Activated naive CD8-positive, alpha-beta T cell treated with anti-CD3 and anti-CD28 coated beads, Interleukin-2, amount 50 U/mL, for 16 hours (primary cell): ENCODE results near the gene SLC6A5.
"Not testable (repeated sequence)": the region's sequence is repeated elsewhere in the genome, so short reads cannot be mapped to it uniquely, and the experiment has no call there.

Experiments
- DNase-seq: peaks from one replicate; pipeline ENCODE4 v3.0.0-alpha.2; 2020; ENCODE audit warnings: low read depth, low spot score

The SLC6A5 gene

DNA sequence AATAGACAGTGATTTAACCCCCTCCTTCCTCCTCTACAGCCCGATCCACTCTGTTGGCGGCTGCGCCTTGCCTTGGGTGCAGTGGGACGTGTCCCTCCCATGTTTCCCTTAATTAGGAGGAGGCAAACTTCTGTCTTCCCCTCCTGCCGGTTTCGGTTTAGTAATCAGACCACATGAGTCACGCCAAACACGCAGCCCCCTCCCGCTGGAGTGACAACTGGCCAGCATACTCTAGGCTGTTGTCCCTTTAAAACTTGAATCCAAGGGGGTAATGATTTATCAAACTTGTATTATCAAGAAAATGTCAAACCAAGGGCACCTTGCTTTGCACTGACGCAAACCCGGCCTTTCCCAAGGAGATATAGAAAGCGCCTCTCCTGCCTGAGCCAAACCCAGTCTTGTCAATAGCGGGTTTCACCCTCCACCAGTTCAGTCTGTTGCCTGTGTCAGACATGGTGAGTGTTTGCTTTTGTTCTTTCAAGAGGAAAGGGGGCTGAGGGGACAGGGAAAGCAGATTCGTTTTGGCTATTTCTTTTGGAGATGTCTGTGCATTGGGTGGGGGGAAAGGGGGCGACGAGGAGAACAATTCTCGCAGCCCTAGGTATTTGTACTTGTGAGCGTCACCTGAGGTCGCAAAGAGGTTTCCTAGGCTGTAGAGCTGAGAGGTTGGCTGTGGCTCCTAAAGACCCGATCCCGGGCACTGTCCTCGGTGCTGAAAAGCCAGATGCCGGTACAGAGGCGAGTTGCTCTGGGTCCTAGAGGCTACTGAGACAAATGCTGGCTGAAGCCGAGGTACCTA is at the start of gene SLC6A5:
SLC6A5 (plus strand) TSS at position 388 of the 799 bp plus-strand sequence; CDS start at position 453, 65 bp downstream.
- no peak for DNase-seq

DNA sequence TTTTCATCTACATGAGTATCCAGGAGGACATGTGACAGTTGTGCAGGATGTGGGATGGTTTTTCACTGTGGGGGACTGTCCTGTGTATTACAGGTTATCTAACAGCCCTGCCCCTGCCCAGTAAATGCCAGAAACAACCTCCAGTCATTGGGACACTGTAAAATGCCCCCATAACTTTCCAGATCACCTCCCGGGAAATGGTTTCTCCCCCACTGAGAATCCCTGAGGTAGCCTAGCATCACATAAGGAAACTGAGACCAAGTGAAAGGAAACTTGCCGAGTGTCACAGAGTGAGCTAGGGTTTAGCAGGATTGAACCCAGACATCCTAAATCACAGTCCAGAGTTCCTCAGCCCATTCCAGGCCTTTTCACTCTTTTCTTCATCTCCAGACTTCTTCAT is 48.3 kb upstream of the SLC6A5 start:
- no peak for DNase-seq

DNA sequence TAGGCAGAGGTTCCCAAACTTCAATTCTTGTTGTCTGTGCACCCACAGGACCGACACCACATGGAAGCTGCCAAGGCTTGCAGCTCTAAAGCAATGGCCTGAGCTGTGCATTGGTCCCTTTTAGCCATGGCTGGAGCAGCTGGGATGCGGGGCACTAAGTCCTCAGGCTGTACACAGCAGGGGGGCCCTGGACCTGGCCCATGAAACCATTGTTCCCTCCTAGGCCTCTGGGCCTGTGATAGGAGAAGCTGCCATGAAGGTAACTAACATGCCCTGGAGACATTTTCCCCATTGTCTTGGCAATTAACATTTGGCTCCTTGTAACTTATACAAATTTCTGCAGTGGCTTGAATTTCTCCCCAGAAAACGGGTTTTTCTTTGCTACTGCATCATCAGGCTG is 43.6 kb upstream of the SLC6A5 start:
- DNase-seq, result no peak

DNA sequence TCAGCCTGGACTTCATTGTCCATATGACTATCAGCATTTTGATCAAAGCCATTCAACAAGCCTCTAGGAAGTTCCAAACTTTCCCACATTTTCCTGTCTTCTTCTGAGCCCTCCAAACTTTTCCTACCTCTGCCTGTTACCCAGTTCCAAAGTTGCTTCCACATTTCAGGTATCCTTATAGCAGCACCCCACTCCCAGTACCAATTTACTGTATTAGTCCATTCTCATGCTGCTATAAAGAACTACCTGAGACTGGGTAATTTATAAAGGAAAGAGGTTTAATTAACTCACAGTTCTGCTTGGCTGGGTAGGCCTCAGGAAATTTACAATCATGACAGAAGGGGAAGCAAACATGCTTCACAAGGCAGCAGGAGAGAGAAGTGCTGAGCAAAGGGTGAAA is 43.0 kb upstream of the SLC6A5 start:
- not testable (repeated sequence) for DNase-seq

DNA sequence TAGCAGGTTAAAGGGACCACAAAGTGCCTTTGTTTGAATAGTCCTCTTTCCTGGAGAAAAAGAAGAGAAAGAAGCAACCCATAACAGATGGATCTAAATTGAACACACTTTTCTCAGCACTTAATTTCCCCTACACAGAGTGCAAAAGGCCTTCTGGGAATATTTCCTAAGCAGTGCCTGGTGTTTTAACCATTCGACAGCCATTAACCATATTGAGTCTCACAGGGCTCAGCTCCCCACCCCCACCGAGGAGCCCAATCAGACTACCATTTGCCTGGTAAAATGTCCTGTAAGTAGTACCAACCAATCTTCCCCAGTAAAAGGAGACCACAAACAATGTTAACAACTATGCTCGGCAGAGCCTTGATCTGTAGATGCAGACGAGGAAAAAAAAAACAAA is 40.7 kb upstream of the SLC6A5 start:
- DNase-seq, result no peak

DNA sequence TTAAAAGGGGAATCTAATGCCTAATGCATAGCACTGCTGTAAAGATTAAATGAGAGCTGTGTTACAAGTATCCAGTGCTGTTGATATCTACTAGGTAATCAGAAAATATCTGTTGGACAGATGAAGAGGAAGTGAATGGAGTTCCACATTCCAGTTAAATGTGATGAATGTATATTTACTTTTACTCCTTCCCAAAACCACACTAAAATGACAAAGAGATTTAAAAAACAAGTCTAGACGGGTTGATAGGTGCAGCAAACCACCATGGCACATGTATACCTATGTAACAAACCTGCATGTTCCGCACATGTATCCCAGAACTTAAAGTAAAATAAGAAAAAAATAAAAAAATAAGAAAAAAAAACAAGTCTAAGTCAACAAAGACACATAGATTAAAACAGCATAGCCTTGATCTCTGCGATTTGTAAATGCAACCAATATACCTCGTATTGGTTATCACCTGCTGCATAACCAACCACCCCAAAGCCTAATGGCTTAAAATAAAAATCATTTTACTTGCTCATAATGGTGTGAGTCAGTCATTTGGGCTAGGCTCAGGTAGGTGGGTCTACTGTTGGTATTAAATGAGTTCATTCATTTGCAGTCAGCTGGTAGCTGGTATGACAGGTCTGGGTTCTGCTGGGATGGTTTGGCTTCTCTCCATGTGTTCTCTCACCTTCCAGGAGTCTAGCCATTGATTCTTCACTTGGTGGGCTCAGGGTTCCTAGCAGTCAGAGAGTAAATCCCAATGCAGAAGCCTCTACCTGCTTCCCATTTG is 39.7 kb upstream of the SLC6A5 start:
- no peak for DNase-seq

DNA sequence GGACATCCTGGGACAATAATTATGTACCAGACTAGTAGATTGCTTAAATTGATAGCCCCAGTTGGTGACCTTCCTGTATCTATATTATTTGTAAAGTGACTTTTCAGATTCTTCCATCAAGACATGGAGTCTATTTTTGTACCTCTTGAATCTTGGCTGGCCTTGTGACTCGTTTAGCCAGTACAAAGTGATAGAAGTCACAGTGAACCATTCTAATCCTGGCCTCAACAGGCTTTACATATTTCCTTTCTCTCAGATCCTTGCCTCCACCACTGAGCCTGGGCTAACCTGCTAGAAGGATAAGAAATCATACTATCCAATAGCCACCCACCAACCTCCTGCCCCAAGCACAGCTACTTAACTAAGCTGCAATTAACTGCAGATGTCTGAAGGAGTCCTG is 37.5 kb upstream of the SLC6A5 start:
- DNase-seq, result no peak

DNA sequence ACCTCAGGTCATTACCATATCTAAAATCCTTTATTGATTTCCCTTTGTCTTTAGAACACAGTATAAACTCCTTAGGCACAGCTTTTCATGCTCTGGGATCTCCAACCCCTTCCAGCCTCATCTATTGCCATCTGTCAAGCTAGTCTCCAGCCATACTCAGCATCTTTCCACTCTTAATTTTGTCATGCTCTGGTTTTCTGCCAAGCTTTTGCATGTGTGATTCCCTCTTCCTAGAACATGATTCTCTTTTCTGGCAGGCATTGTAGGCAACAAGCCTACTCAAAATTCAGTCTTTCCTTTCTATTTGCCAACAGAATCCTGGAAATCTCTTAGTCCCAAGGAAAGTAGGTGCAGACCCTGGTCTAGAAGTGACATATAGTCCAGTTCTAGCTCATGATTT is 35.5 kb upstream of the SLC6A5 start:
- DNase-seq, result no peak

DNA sequence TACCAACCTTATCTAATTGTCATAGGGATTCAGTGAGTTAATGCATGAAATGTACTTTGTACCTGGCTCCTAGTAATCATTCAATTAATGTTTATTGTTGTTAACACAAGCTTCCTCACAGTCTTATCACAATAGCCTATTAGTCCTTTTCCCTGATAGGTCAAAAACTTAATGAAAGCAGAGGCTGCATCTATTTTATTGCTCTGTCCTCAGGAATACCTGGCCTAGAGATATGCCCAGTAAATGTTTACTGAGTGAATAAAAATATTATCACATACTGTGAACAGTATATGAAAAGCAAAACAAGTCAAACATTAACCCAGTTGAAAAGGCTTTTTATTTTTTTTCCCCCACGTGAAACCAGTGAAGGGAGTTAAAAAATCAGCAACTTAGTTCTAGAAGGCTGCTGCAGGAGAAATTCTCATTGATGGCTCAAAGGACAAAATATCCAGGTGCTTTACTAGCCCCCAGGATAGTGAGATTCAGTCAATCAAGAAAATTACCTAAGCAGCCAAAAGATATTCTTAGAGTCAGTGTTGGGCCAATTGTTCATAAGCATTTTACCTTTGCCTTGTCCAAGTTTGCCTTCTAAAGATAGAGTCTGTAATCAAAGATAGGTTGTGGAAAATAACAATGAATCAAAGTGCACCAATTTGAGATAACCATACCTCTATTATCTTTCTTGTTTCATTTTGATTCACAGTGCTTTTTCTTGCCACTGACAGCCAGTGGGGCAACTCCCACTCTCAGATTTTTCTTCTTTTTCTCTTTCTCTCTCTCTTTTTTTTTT is 34.4 kb upstream of the SLC6A5 start:
- no peak for DNase-seq

DNA sequence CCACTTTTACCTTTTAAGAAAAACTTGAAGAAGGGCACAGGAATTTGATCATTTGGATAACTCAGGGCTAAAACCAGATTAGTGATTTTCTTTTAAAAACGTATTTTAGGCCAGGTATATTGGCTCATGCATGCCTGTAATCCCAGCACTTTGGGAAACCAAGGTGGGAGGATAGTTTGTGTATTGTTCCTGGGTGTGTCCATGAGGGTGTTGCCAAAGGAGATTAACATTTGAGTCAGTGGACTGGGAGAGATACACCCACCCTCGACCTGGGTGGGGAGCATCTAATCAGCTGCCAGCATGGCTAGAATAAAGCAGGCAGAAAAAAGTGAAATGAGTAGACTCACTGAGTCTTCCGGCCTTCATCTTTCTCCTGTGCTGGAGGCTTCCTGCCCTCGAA is 33.3 kb upstream of the SLC6A5 start:
- DNase-seq, result not testable (repeated sequence)

DNA sequence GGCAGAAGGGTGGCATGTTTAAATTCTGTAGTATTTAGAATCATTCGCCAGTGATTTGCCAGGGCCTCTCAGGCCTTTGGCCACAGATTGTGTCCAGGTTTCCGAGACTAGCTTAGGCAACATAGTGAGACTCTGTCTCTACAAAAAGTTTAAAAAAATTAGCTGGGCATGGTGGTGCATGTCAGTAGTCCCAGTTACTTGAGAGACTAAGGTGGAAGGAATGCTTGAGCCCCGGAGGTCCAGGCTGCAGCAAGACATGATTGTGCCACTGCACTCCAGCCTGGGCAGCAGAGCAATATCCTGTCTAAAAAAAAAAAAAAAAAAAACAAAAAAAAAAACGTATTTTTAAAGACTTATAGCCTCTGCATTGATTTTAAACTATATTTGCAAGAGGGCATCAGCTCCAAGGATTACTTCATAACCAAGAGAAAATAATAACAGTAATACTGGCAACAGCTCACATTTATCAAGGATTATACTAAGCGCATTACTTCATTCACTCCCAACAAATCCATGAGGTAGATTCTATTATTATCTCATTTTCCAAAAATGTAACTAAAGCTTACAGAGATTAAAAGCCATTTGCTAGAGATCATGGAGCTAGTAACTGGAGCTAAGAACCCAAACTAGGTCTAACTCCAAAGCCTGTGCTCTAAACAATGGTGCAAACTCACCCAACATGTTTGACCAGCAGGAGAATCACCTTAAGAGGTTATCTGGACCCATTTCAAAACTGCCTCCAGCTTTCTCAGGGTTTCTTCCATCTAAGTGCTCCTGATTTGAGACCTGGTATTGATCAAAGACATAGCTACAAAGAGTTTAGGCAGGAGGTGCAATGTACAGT is 32.6 kb upstream of the SLC6A5 start:
- DNase-seq, result no peak

DNA sequence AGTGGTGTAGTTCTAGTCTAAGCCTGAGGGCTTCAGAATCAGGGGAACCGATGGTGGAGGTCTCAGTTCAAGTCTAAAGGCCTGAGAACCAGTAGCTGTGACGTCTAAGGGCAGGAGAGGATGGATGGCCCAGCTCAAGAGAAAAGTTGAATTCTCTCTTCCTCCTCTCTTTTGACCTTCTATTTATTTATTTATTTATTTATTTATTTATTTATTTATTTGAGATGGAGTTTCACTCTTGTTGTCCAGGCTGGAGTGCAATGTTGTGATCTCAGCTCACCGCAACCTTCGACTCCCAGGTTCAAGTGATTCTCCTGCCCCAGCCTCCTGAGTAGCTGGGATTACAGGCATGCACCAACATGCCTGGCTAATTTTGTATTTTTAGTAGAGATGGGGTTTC is 19.7 kb upstream of the SLC6A5 start:
- not testable (repeated sequence) for DNase-seq

DNA sequence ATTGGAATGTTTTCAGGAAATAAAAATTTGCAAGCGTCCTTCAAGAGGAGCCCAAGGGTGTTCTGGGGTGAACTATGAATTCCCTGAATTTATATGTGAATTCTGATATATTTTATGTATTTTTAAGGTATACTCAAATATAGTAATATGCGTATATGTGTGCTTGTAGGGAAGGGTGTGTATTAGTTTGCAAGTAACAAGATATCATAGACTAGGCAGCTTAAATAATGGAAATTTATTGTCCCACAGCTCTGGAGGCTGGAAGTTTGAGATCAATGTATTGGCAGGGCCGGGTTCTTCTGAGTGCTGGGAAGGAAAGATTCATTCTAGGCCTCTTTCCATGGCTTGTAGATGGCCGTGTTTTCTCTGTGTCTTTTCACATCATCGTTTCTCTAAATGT is 16.2 kb upstream of the SLC6A5 start:
- no peak for DNase-seq

DNA sequence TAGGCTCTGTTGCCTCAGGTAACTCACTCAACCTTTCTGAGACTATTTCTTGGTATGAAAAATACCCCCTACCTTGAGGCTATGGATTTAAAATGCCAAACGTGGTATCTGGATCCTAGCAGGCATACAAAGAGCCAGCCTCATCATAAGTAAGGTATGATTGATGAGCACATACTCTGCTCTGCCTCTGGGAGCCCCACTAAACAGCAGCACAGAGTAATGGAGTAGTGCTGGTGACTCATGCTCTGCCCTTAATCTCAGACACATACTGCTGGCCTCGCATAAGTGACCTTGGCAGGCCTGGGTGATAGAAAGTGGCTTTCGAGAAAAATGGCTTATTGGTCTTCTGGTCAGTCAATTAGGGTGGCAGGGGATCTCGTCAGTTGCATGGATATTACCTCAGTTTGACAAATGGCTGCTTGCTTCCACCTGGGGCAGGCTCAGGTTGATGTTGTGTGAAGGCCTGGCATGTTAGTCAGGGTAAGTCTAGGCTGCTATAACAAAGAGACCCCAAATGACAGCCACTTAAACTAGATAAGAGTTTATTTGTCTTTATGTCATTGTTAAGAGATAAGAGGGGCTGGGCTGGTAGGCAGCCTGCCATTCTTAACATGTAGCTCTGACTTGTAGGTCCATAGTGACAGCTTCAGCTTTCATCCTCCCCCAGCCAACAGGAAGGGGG is 15.2 kb upstream of the SLC6A5 start:
- DNase-seq, result no peak

DNA sequence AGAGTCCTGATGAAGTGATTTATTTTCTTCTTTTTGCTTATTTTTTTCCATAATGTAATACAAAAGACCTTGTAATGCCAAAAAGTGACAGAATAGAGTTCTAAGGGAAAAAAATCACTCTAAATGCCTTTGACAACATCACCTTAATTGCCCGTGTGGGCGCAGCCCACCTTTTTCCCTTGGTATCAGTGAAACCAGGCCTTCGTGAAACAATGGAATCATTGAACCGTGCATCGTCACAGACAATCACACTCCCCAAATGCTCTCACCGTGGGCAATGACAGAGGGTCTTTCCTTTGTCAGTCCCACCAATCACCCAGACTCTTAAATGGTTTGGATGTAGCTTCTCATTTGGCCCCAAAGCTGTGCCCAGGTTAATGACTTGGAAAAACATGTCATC is 9.6 kb upstream of the SLC6A5 start:
- DNase-seq, result no peak

DNA sequence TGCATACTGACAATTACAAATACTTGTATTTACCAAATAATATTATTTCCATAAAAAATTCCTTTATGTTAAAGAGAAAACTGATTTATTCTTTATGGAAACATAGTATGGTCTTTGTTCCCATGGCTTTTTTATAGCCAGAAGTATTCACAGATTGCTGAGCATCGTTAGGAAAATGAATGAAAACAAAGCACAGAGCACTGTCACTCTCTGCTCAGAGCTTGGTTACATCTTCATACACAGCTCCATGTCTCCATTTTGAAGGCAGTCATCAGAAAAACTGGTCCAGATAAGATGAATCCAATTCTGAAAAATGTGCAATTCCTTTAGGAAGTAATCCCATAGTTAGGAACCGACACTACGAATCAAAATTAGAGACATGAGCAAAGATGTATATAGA is 9.0 kb upstream of the SLC6A5 start:
- DNase-seq, result no peak

DNA sequence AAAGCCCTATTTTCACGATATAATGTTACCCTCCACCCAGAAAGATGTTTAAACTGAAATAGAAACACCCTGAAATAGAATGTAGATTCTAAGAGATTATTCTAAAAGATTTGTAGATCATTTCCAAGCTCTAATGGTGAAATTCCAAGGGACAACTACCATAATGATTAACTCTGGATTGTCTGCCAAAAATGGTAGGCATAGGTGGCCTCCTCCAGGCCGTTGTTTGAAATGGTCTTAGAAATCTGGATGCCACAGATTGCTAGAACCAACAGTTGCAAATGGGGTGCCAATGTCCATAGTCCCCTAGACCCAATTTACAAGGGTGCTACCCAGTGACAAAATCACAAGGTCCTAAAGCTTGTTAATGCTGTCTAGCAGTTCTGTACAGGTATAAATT is 6.7 kb upstream of the SLC6A5 start:
- no peak for DNase-seq

DNA sequence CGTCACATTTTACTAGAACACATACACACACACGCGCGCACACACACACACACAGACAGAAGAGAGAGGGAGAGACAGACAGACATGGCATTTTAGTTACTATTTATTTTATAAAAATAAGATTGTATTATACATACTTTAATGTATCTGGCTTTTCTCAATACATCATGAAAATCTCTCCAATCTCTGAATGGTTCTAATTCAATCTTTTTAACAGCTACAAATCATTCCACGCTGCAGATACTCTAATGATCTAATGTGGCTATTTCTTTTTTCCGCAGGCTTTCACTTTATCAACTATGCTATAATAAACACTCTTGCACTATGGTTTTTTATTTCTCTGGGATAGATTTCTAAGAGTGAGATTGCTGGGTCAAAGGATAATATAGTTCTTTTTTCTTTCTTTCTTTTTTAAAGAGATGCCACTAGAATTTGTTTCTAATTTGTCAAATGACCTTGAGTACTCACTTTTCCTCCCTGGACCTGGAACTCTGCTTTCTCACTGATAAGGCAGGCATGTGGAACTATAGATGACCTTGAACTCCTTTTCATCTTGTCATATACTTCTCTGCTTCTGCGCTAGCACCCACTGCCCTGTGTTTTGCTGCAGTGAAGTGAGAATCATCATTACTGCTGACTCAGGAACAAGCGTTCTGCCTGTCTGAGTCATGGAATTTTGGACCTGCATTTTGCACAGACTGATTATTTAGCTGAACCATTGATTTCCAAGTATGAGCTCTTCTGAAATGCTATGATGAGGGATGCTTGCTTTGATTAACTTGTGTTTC is 4.9 kb upstream of the SLC6A5 start:
- no peak for DNase-seq

DNA sequence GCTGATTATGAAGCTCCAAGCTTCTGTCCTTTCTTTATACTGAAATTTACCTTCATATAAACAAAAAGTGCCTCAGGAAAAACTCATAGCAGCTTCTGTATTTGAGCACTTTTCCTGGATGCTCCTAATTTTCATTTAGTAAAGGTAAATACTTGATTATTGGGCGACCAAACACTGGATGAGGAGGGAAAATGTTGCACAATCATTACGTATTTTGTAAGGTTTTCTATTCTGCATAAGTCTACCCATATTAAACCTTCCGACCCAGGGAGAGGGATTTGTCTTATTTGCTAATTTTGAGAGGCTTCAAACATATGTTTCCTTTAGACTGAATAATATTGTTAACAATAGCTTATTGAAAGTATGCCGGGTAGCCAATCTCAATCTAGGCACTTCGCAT is 4.3 kb upstream of the SLC6A5 start:
- DNase-seq, result no peak
